Right ventricle myocardium inferior (tissue), 1 donor: ENCODE data around the gene LMF2. TPM values are rescaled to one million over a fixed set of nuclear protein-coding genes. Genes with fewer than 3 reads are reported as not detected.
"Not testable (repeated sequence)": the region's sequence is repeated elsewhere in the genome, so short reads cannot be mapped to it uniquely, and the experiment has no call there.

Experiments
- ATAC-seq: fragments of 200-7000 bp; cut with Tn5 transposase; one replicate; pipeline ENCODE4 v1.9.1; 2020; ENCODE audit warnings: mild to moderate bottlenecking, moderate library complexity
- DNase-seq: peaks from one replicate; pipeline ENCODE4 v3.0.0; 2021; ENCODE audit errors: missing footprints
- intact Hi-C: fragments of 100-400 bp; cut with DNase I; formaldehyde crosslinking; loops from one replicate; pipeline ENCODE4 v1.11.0; 2022
- total RNA-seq: library from RNA; stranded (reverse); fragmentation: NEBNext Ultra II Directional; extraction: Animal tissue kit (Norgen Biotek cat#: 25700); gene quantifications from one replicate; pipeline ENCODE4 v1.2.1, GENCODE V29; 2021
- donor health status: DM: no; HTN: yes; CAD: no; lungs with severe emphysema.

Gene LMF2
- total RNA-seq, 1 donor from 2014 or later: 24.9 TPM

GRCh38 chr22:50526108-50526833 is 18.8 kb upstream of the LMF2 start:
- DNase-seq: peak; percentile 92
- ATAC-seq: peak; percentile 23
- intact Hi-C loops: loop anchor here (5.0 kb wide), 1 partner anchor 96 kb away; no protein-coding TSS in a partner anchor

GRCh38 chr22:50525858-50526107 is 18.3 kb upstream of the LMF2 start:
- ATAC-seq (peak; percentile 16), DNase-seq (no peak)
- intact Hi-C loops: loop anchor here (5.0 kb wide), 1 partner anchor 97 kb away; no protein-coding TSS in a partner anchor

- peak; percentile 66 for ATAC-seq
- peak; percentile 99 for DNase-seq
- intact Hi-C loops: loop anchor here (5.0 kb wide), 1 partner anchor 97 kb away; no protein-coding TSS in a partner anchor
Observed at GRCh38 chr22:50525104-50525857, 17.8 kb upstream of the LMF2 start, which contains the start of gene SCO2. Gene SCO2, minus strand, starts transcription at chr22:50525598. Its CDS starts 1,187 bp downstream, at chr22:50524411.

GRCh38 chr22:50524676-50525103 is 17.2 kb upstream of the LMF2 start:
- no peak for ATAC-seq
- DNase-seq: no peak

GRCh38 chr22:50523806-50524675 is 16.5 kb upstream of the LMF2 start:
- intact Hi-C loops: no loop called here
- DNase-seq (peak; percentile 55), ATAC-seq (no peak)

More at GRCh38 chr22:50524676-50525103, 17.2 kb upstream of the LMF2 start:
- intact Hi-C loops: loop anchor here (5.0 kb wide), 1 partner anchor 98 kb away; no protein-coding TSS in a partner anchor

DNA sequence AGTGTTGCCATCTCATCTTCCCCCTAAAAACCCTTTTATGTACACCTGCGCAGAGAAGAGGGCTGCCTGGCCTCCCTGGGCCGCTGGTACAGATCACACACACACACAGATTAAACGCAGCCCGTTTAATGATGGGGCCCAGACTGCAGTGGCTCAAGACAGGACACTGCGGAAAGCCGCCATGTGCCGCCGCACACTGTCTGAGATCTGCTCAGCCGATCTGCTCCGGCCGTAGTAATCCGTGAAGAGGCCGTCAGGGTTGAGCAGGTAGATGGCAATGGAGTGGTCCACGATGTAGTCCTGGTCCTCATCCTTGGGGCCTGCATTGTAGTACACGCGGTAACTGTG is 15.9 kb upstream of the LMF2 start:
- DNase-seq: peak; percentile 63
- intact Hi-C loops: no loop called here

GRCh38 chr22:50522806-50523438 is 15.4 kb upstream of the LMF2 start:
- no peak for ATAC-seq
- intact Hi-C loops: no loop called here
- peak; percentile 76 for DNase-seq

More for the DNA sequence above, 15.9 kb upstream of the LMF2 start:
- ATAC-seq: no peak

- DNase-seq (peak; percentile 15), ATAC-seq (no peak)
- intact Hi-C loops: no loop called here
Observed at GRCh38 chr22:50522208-50522805, 14.8 kb upstream of the LMF2 start.

DNA sequence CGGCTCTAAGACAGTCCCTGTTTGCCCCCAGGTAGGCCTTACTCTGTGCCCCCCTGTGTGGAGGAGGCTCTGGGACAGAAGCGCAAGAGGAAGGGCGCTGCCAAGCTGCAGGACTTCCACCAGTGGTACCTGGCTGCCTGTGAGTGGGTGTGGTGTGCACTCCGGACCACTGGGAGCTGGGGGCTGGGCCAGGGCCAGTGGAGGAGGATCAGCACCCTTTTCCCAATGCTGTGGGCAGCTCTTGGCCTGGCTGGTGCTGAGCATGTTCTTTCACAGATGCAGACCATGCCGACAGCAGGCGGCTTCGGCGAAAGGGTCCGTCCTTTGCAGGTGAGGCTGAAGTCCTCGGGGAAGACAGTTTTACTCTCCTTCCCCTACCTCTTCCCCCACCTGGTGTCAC is 14.2 kb upstream of the LMF2 start:
- intact Hi-C loops: no loop called here

DNA sequence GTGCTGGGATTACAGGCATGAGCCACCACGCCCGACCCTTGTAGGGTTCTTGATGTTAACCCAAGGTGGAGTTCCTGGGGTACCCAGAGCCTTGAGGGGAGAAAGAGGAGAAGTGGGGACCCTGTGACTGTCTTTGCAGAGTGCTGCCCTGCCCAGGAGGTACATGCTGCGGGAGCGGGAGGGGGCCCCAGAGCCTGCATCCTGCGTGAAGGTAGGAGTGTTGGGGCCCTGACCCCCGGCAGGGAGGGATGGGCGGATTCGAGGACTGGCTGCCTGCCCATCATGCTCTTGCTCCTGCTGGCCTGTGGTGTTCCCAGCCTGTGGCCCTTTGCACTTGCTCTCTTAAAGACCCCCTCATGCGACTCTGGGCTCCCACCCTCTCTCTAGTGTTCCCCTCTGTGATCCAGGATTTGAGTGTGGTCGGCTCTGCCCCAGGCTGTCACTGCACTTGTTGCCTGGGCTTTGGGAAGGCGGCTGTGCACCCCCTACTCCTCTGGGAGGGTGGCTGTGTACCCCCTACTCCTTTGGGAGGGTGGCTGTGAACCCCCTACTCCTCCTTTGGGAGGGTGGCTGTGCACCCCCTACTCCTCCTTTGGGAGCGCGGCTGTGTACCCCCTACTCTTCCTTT is 13.4 kb upstream of the LMF2 start:
- intact Hi-C loops: no loop called here

More for the DNA sequence above, 14.2 kb upstream of the LMF2 start:
- ATAC-seq (no peak), DNase-seq (peak; percentile 7)

DNA sequence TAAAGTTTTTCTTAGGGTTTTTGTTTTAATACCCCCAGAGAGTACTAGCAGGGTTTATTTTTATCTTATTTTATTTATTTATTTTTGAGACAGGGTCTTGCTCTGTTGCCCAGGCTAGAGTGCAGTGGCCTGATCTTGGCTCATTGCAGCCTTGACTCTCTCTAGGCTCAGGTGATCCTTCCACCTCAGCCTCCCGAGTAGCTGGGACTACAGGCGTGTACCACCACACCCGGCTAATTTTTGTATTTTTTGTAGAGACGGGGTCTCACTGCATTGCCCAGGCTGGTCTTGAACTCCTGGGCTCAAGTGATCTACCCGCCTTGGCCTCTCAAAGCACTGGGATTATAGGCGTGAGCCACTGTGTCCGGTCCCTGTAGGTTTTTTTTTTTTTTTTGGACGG is 12.7 kb upstream of the LMF2 start:
- DNase-seq, ATAC-seq, intact Hi-C loops: not testable (repeated sequence)

More for the DNA sequence above, 13.4 kb upstream of the LMF2 start:
- peak; percentile 46 for DNase-seq
- no peak for ATAC-seq

DNA sequence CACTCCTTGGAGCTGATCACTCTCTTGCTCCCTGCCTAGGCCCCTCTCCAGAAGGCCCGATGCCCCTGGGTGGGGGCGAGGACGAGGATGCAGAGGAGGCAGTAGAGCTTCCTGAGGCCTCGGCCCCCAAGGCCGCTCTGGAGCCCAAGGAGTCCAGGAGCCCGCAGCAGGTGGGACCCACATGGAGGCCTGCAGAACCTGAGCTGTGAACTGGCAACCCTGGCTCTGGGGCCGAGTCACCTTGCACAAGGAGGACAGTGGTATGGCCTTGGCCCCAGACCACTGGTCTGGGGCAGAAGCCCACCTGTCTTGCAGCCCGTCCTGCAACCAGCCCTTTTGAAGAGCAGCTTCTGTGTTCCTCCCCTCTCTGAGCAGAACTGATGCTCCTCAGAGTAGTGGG is 11.6 kb upstream of the LMF2 start:
- ATAC-seq (no peak), DNase-seq (peak; percentile 44)
- intact Hi-C loops: no loop called here

GRCh38 chr22:50518606-50519005 is 11.1 kb upstream of the LMF2 start:
- DNase-seq (peak; percentile 28), ATAC-seq (no peak)
- intact Hi-C loops: no loop called here

- peak; percentile 64 for DNase-seq
- intact Hi-C loops: no loop called here
- no peak for ATAC-seq
Observed at GRCh38 chr22:50517495-50518260, 10.2 kb upstream of the LMF2 start.

GRCh38 chr22:50516891-50517290 is 9.4 kb upstream of the LMF2 start:
- intact Hi-C loops: no loop called here
- peak; percentile 22 for DNase-seq
- ATAC-seq: no peak

DNA sequence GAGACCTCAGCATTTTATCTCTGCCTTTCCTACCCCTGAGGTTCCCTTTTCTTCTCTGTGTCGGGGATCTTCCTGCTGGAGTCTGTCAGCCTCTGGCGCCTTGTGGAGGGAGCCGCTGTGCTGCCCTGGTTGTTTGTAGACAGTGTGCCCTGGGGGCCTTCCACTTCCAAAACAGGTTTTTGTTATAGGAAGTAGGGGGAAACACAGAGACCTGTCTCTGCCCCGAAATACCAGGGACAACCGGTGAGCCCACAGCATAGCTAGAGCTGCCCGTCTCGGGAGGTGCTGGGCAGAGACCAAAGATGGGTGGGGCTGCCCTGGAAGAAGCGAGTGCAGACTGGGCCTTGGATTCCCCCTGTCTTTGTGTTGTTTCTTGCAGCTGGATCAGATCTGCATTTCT is 8.6 kb upstream of the LMF2 start:
- no peak for DNase-seq
- no peak for ATAC-seq
- intact Hi-C loops: no loop called here

DNA sequence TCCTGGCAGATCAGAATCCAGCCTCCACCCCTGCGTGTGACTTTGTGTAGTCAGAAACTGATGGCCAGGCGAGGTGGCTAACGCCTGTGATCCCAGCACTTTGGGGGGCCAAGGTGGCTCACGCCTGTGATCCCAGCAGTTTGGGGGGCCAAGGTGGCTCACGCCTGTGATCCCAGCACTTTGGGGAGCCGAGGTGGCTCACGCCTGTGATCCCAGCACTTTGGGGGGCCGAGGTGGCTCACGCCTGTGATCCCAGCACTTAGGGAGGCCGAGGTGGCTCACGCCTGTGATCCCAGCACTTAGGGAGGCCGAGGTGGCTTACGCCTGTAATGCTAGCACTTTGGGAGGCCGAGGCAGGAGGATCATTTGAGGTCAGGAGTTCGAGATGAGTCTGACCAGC is 5.7 kb upstream of the LMF2 start:
- intact Hi-C loops: no loop called here
- ATAC-seq (no peak), DNase-seq (peak; percentile 33)
